HG03097 (cell line): ENCODE results near the gene BNC2.

ENCODE experiments used
- ATAC-seq: cut with Tn5 transposase; IDR thresholded peaks from one replicate; pipeline ENCODE4 v1.9.1; 2021; ENCODE audit not compliant: unreplicated experiment, low FRiP score

The BNC2 gene

DNA sequence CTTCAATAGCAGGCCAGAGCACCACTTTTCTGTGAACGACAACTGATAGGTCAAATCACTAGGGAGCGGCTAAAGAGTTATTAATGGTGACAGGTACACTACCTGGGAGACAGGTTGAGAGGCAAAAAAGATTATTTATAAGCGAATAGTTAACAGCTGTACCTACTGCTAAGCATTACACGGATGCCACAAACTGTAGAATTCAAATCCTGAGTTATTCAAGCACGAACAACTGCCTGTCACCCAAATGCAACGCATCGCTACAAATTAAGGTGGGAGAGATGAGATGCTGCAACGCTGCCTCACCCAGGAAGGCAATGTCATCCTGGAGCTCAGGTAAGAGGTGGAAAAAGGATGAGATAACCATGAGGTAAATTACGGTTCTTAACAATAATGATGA is 342.9 kb downstream of the BNC2 start:
- ATAC-seq, result no peak

DNA sequence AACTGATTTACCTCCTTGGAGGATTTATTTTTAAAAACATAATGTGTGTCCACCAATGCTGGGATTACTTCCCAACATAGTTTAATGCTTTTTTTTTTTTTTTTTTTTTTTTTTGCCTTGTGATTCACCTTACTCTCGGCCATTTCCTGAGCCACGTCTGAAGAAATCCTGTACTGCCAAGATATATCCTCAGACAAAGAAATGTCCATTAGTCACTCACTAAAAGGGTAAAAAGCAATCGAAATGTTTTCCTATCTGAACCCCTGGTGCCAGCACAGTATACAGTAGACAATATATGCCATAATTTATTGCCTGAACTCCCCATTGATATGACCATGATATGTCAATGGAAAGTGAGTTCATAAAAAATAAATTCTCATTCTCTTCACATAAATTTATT is 344.1 kb downstream of the BNC2 start:
- ATAC-seq, result no peak

DNA sequence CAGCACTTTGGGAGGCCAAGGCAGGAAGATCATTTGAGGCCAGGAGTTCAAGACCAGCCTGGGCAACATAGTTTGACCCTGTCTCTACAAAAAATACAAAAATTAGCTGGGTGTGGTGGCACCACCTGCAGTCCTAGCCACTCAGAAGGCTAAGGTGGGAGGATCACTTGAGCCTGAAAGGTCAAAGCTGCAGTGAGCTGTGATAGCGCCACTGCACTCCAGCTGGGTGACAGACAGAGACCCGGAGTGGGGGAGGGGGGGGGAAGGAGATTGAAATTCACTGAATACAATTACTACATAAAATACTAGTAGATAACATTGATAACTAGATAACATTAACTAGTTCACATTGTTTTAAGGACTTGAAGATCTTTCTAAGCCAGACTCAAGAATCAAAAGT is 345.6 kb downstream of the BNC2 start:
- ATAC-seq, result no peak

DNA sequence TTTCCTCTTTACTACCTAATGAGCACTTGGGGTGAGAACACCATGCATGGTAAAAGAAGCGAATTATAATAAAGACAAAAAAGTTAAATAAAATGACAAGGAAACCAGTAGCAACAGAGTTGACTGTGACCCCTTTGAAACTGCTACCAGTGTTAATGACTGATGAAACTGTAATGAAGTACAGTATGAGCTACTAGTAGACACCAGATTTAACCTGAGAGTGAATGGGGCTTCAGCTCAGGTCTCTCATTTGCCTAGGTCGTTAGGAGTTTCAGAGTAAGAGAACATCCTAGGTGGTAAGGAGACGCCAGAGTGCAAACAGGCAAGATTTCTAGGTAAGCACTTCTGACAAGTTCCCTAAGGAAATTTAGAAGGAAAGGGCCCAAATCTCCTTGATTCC is 346.4 kb downstream of the BNC2 start:
- ATAC-seq, result no peak

DNA sequence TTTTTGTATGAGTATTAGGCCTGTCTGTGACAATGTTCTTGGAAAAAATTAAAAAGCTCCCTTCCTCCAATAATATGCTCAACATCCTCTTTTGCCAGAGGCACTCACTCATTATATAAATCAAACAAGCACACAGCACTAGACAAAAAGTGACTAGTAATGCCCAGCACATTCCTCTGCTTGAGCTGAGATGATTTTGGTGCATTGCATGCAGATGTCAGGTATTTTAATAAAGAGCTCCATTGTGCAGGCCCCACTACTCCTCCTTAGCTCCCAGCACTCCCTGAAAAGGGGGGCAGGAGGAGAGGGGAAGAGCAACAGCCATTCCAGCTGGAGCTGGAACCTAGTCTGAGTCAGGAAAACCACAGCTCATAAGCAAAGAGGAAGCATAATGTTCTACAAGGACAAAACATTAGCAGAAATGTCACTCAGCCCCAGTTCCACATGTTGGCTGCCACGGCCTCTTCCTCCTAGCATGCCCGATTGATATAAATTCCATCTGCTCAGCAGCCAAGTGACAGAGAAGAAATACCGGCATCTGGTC is 348.5 kb downstream of the BNC2 start:
- no peak for ATAC-seq

DNA sequence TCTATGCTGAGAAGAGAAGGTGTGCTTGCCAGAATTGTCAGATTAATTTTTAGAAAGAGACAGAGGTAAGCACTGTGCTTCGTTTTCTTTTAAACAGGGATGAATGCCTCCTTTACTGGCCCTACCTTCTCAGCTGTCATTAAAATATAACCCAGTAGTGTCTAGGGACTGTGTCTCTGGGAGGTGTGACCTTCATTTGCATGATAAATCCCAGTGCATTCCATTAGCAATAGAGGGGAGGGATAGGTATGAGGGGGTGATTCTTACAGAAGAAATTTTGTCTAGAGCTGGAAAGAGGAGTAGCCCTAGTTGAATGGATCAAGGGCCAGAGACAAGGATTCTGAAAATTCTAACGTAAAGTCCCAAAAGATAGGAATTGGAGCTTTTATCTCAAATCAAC is 351.5 kb downstream of the BNC2 start:
- no peak for ATAC-seq

DNA sequence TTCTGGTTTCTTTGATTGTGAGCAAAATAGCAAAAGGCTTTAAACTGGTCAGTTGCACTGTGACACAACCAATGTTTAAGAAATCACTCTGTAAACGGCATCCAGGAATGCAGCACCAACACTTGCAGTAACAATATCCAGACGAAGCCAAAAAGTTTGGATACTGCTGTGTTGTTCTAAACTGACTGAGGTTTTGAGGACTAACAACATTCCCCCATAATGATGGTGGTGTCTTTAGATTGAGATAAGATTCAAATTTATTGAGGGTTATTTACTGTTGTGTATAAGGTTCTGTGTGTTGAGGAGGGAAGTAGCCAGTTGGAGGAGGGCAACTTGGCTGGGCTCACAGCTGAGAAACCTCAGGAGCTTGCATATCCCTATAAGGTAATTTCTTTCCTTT is 353.6 kb downstream of the BNC2 start:
- no peak for ATAC-seq

DNA sequence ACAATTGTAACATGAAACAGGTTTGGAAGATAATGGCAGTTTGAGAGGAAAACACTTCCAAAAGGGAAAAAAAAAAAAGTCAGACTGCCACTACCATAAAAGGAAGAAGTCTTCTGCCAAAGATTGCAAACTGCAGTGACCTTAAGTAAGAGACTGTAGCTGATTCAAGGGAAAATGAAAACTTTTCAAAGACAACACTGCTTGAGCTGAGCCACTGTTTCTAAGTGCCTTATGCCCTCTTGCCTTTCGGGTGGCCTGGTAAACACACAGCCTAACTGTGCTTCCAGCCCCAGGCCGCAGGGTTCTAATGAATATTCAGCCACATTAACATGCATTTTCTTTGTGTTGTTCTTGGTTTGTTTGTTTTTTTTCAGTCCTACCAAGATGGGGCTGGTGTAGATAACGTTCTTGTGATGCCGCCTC is 354.6 kb downstream of the BNC2 start:
- ATAC-seq, result no peak

DNA sequence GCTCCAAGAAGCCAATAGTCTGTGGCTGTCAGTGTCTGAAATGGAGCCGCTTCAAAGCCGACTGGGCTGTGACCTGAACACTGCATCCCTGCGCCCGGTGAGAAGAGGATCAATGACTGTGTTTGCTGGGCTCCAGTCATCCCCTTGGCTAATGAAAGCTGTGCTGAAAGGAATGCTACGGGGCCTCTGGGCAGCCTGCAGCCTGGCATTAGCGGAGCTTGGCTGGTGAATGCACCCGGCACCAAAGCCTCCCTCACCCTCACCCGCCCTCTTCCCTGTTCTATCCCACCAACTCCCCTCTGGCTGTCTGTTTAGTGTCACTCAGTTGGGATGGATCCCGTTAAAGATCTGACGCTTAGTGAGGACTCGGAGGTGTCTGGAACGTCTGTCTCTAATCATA is 355.3 kb downstream of the BNC2 start:
- ATAC-seq, result no peak

DNA sequence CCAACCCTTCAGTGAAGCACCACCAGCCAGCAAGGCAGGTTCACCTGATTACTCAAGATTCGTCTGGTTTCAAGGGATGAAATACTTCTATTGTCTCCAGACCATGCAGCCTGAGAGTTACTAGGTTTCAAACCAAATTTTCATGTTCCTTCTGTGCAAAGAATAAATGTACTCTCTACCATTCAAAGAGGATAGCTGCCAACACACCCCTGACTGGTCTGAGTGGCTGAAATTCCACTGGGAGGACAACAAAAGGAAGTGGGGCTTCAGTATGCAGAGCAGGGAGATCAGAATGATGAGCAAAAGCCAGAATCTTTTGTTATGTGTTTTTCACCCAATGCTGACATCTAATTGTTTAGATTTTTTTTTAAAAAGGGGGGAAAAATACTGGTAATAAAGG is 356.3 kb downstream of the BNC2 start:
- ATAC-seq, result no peak

DNA sequence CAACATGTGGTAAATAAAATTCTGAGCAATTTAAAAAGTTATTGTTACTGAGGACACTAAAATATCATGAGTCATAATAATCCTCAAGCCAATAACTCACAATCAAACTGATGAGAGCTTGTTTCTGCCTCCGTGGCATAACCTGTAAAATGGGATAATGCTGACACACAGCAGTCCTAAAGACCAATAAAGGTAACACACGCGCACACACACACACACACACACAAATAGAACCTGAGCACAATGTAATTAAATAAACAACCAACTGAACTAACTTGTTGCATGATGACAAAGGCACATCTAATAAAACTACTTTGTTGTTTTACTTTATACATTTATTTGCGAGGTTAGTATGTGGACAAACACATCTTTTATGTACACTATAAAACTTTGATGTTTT is 358.2 kb downstream of the BNC2 start:
- ATAC-seq, result no peak

DNA sequence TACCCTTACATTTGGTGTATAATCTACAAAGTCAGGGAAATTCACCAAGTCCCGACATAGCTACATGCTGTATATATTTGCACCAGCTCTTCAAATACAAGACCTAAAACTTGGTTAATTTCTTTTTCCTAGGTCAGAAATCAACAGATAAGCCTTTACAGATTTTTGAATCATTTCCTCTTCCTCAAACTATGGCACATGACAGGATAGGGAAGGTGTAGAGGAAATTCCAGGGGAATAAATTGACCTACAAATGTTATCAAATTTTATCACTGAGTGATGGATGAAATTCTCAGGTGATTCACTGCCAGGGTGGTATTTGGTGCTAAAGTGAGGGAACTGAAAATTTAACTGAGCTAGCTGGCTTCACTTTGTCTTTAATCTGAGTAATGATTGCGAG is 360.0 kb downstream of the BNC2 start:
- no peak for ATAC-seq

DNA sequence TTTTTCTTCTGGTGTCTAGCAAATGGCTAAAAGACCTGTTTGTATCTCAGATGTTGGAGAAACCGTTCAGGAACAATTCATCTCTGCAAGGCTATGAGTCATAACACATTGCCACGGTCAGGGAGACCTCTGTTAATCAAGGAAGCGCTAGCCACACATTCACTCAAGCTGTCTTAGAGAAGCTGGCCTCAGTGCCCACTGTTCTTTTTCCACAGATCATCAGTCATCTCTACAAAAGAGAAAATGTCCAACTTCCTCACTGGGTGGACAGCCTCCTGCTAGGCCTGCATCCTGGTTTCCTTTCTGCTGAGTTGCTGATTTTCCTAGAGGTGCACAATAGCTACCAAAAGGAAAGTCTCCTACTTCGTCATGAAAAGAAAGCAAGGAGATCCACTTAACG is 360.5 kb downstream of the BNC2 start:
- ATAC-seq, result no peak

DNA sequence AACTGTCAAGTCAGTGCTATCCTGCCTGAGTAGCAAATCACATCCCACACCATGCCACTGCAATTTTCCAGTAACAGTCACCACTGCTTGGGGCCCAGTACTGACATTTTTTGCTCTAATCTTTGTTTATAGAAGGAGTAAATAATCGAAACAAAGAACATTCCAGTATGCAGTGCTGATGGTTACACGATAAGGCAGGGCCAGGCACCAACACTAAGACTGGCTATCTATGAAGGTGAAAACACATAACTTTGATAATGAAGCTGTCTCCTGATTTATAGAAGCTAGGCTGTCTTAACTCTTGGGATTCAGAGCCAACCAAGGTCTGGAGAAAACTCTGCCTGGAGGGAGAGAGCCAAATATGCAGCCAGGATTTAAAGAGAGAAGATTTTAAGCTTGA is 365.3 kb downstream of the BNC2 start:
- ATAC-seq, result no peak

DNA sequence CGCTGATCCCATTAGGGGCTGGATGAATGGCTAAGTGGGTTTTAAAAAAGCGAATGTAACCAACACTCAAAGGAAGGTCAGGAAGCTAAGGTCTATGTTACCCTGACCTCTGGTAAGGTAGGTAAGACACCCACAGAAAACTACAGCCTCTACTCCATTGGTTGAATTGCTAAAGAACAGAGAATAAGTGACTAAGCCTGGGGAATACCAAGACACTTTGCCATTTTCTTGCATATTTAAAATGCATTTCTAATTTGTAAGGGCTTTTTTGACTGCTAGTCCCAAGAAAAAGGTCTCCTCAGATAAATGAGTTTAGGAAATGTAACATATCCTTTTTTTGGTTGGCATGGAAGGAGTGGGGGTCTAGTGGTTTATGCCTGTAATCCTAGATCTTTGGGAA is 368.7 kb downstream of the BNC2 start:
- no peak for ATAC-seq

DNA sequence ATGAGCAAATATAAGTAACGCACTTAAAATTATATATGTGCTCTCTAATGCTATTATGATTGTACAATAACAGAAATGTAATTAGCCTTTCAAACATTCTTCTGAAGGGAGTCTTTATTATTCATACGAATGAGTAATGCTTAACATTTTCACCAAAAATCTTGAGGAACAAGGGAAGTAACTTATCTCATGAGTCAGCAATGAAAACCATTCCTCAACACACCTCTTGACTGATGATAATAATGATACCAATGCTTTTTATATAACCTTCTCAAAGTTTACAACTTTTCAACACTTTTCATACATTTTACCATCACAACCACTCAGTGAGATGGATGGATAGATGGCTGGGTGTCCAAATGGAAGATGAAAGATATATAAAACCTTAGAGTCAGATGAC is 369.3 kb downstream of the BNC2 start:
- no peak for ATAC-seq

DNA sequence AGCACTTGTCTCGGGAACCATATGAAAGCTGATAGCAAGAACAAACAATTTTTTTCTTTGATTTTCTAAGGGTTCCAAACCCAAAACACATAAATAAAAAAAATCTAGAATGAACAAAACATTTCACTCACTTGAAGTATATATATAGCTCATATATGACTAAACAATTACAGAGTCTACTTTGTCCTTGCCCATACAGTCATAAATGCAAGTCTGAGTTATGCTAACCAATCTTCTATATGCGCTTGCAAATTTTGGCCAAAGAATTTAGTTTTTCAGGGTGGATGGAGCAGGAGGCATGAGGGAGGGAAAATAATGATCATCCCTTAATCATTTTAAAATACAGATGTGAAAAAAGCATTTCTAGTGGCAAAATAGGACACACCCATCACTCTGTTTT is 370.1 kb downstream of the BNC2 start:
- no peak for ATAC-seq

DNA sequence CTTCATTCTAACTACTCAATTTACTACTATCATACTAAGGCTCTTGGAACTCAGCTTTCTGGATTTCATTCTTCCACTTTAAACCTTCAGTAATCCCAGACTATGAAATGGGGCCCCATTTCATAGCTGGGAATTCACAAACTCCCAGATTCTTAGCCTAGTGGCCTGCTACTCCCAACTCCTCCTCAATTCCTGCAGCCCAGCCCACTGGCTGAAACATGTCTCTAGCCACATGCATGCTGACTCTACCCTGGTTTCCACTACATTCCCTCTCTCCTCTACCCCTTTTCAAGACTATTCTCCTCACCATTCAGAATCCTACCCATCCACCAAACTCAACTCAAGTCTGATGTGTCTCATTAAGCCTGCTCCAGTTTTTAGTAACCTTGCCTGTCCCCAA is 370.6 kb downstream of the BNC2 start:
- no peak for ATAC-seq

DNA sequence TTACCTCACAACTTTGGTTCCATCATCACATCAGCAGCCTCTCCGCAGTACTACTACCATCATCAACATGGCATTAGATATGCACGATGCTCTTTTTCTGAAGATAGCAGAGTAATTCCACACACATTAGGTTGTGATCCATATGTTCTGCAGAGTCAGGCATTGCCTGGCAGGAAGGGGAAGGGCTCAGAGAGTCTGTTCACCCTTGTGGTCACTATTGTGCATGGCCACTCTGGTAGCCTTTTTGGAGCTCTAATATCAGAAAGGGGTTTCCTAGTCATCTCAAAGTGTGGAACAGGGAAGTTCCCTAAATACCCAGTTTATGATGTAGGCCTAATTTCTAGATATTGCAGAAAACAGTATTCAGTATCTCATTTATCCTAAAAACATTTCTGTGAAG is 373.6 kb downstream of the BNC2 start:
- ATAC-seq, result no peak

DNA sequence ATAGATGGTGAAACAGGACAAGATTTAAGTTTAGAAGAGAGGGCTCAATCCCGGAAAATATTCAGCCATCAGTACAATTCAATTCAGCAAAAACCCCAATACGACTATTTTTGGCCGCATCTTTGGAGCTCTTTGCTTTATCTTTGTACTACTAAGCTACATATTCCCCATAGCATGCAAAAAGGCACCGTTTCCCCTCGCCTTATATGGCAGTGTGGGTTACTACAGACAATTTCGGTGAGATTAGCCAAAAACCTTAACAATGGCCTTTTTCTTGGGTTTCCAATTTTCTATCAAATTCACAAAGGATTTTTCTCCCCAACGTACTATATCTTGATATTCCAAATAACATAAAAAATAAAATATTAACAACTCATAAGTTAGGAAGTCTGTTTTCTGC is 382.6 kb downstream of the BNC2 start:
- no peak for ATAC-seq

DNA sequence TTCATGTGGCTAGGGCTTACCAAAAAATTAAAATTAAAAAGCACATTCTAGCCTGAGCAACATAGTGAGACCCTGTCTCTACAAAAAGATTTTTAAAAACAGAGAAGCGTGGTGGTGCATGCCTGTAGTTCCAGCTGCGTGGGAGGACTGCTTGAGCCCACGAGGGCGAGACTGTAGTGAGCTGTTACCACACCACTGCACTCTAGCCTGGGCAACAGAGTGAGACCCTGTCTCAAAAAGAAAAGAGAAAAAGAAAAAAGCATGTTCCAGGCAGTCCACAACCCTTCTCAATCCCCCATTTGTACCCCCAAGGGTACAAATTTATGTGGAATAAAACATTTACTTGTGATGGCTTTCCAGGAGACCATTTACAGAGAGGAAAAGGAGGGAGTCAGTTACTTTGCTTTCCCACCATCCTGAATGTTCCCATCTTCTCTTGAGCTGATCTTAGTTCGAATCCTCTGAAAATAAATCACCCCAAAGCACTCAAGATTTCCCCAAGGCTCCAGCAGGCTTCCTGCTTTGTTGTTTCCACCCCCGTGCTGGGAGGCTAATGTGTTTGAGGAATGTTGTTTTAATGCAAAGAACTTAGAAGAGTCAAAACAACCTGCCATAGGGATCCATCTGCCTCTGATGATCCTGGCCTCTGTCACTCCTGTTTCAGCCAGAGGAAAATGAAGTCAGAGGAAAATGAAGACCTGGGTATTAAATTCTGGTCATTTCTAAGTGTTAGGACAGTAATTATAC is 384.7 kb downstream of the BNC2 start:
- no peak for ATAC-seq

DNA sequence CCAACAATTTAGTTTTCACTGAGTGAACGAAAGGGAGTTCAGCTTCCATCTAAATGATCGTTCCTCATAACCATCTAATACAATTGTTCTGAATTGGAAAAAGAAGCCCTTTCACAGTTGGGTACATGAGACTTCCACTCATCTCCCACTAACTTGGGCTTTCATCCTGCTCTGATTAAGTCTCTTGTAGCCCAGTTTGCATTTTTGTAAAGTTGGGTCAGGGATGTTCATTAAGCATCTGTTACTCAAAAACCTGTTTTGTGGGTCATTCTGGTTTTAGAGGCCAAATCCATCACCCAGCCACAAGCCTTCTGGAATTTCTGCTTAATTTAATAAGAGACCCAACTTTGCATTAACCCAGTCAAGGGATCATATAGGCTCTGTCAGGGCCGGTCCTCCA is 385.3 kb downstream of the BNC2 start:
- no peak for ATAC-seq

DNA sequence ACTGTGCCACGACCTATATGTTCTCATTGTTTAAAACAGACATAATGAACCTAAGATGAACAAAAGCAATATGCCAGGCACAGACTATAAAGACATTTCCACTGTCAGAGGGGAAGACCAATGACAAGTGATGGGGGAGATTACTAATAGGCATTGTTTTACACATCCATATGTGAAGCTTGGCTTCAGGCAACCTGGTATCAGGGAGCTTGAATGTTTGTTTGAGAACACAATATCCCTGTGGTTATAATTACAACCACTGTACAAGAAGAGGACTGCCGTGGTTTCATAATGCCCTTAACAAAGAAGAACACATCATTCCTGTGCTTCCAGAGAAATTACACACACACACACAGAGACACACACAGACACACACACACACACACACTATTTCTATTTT is 385.7 kb downstream of the BNC2 start:
- ATAC-seq, result no peak
